Gastroesophageal sphincter (tissue), 3 donors: Measurements from ENCODE around the gene PACRG.

ENCODE experiments used
- EP300 ChIP-seq: sonication (generic); formaldehyde crosslinking; IDR thresholded peaks from one replicate; pipeline ENCODE4 v1.6.1; 2017; ENCODE audit warnings: antibody characterized with exemption, mild to moderate bottlenecking
- POLR2A ChIP-seq, 2 donors: fragments of 450-650 bp; IDR thresholded peaks; one replicate each; pipeline ENCODE4 v1.6.1; 2017; ENCODE audit warnings: antibody characterized with exemption in 2 of 2, mild to moderate bottlenecking in 2 of 2, moderate library complexity in 1 of 2
- POLR2AphosphoS5 ChIP-seq: sonication (generic); formaldehyde crosslinking; IDR thresholded peaks from one replicate; pipeline ENCODE4 v1.6.1; 2017; ENCODE audit warnings: antibody characterized with exemption
- TF ChIP-seq, protein P1 (sequence below), 4 experiments: fragments of 200-600 bp in 2 of 4; fragments of 450-650 bp in 2 of 4; sonication (generic) in 1 of 4; IDR thresholded peaks; one replicate each; pipeline ENCODE4 v1.5.1; 2017 to 2019; ENCODE audit warnings: antibody characterized with exemption in 4 of 4, mild to moderate bottlenecking in 2 of 4, moderate library complexity in 2 of 4

DNA sequence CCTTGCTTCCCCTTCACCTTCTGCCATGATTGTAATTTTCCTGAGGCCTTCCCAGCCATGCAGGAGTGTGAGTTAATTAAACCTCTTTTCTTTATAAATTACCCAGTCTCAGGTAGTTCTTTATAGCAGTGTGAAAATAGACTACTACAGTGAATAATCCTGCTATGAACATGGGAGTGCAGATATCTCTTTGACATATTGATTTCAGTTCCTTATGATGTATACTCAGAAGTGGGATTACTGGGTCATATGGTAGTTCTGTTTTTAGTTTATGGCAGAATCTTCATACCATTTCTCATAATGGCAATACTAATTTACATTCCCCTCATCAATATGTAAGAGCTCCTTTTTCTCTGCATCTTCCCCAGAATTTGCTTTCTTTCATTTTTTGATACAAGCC, 26.0 kb downstream of the PACRG start:
- TF ChIP-seq, protein P1, sequence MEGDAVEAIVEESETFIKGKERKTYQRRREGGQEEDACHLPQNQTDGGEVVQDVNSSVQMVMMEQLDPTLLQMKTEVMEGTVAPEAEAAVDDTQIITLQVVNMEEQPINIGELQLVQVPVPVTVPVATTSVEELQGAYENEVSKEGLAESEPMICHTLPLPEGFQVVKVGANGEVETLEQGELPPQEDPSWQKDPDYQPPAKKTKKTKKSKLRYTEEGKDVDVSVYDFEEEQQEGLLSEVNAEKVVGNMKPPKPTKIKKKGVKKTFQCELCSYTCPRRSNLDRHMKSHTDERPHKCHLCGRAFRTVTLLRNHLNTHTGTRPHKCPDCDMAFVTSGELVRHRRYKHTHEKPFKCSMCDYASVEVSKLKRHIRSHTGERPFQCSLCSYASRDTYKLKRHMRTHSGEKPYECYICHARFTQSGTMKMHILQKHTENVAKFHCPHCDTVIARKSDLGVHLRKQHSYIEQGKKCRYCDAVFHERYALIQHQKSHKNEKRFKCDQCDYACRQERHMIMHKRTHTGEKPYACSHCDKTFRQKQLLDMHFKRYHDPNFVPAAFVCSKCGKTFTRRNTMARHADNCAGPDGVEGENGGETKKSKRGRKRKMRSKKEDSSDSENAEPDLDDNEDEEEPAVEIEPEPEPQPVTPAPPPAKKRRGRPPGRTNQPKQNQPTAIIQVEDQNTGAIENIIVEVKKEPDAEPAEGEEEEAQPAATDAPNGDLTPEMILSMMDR (IDR thresholded peaks at IDR 0.05), result no peak
- no peak for TF ChIP-seq POLR2AphosphoS5
- TF ChIP-seq POLR2A (IDR thresholded peaks at IDR 0.05), result no peak
- no peak for TF ChIP-seq EP300
